ENCODE measurements around the gene PDPN.

- no peak for TF ChIP-seq ATF7 (IDR thresholded peaks at IDR 0.05)
- TF ChIP-seq CHD1 (IDR thresholded peaks at IDR 0.05; ENCODE audit: low read length) = no peak
- TF ChIP-seq ZNF41 (CRISPR knock-in tag; conservative IDR thresholded peaks at IDR 0.05) = no peak
- TF ChIP-seq JUND (IDR thresholded peaks at IDR 0.05; ENCODE audit: borderline replicate concordance, low read depth, low read length) = no peak
- TF ChIP-seq JUND (tag; IDR thresholded peaks at IDR 0.05; ENCODE audit: borderline replicate concordance, low read depth, low read length) = no peak
- TF ChIP-seq TAF1 (IDR thresholded peaks at IDR 0.05; ENCODE audit: control insufficient read depth, extremely low read depth, insufficient read depth, low read length, severe bottlenecking) = no peak
These were observed 23.1 kb upstream of the PDPN start for GRCh38 chr1:13560541-13560940.

Data from K562 (cell line).